ENCODE results near the gene MCL1.
A peak's percentile ranks its signal among the peaks of the same experiment; 100 is the strongest.
"Not testable (repeated sequence)": the region's sequence is repeated elsewhere in the genome, so short reads cannot be mapped to it uniquely, and the experiment has no call there.

Gene MCL1

GRCh38 chr1:150619576-150620509 lies 40.4 kb upstream of the MCL1 start:
- TF ChIP-seq PAX5 (IDR thresholded peaks at IDR 0.05; ENCODE audit: insufficient read depth, low read length, severe bottlenecking) (no peak), POLR2A (IDR thresholded peaks at IDR 0.05; ENCODE audit: low read depth, low read length) (no peak), POU2F2 (IDR thresholded peaks at IDR 0.05; ENCODE audit: low read depth, low read length) (no peak), POLR2AphosphoS5 (IDR thresholded peaks at IDR 0.05; ENCODE audit: low read depth, low read length) (no peak), TAF1 (IDR thresholded peaks at IDR 0.05; ENCODE audit: low read depth, low read length) (no peak), SPI1 (IDR thresholded peaks at IDR 0.05; ENCODE audit: low read depth, low read length) (no peak)
- FAIRE-seq (no peak), DNase-seq (ENCODE audit: insufficient read length, low spot score) (no peak)

DNA sequence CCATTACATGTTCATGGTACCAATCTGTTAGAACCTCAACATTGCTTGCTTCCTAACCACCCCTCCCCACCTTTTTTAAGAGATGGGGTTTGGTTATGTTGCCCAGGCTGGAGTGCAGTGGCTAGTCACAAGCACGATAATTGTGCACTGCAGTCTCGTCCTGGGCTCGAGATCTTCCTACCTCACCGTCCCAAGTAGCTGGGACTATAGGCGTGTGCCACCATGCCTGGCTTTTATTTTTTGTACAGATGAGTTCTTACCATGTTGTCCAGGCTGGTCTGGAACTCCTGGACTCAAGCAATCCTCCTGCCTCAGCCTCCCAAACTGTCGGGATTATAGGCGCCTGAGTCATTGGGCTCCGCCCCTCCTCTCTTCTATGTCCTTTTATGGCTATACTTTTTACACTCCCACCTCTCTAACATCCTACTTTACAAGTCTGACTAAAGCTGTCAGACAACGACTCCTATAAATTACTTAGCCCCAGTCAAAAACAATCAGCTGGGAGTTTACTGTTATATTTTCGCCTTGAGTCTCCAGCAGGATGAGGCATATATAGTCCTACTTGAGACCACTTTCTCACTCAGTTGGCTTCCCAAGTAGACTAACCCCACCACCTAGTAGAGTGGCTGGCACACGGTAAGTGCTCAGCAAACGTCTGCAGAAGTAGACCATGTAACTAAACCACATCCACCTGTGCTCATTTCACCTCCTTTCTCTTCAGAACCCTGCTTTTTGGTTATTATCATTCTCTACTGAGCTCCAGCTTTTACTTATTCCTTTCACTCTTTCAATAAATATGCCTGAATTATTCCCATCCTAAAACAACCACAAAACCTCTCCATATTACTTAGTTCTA lies 36.2 kb upstream of the MCL1 start:
- no peak; the same call in 1 of the 2 replicates for TF ChIP-seq POLR2AphosphoS5 (IDR thresholded peaks at IDR 0.05; ENCODE audit: low read depth, low read length)
- peak; percentile 41; the same call in 1 of the 2 replicates for TF ChIP-seq POLR2A (IDR thresholded peaks at IDR 0.05; ENCODE audit: low read depth, low read length)
- FAIRE-seq (no peak), DNase-seq (ENCODE audit: insufficient read length, low spot score) (no peak)

DNA sequence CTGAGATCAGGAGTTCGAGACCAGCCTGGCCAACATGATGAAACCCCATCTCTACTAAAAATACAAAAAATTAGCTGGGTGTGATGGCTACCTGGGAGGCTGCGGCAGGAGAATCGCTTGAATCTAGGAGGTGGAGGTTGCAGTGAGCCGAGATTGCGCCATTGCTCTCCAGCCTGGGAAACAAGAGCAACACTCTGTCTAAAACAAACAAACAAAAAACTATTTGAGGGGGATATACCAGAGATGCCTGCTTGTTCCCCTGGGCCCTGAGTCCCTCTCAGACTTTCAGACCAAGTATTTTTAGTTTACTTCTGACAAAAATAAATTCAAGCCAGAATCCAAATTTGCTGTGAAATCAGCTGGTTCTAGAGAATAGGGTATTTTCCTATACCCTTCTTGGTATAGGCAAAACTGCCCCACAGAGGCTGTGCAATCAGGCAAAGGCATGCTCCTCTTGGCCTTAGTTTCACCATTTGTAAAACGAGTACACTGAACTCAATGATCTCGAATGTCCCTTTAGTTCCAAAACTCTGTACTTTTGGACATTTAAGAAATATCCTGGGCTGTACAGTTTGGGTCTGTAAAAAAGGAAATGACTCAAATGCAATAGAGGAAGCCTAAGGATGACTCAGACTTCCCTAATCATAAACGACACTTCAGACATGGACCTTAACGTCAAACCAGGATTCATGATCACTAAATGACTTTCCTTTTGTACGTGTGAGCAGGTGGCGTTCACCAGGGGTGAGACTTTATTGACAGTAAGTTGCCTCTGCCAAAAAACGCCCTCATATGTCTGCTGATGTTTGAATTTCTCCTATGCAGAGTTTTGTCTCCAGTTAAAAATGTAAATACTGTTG lies 33.9 kb upstream of the MCL1 start:
- FAIRE-seq (peak; percentile 68), DNase-seq (ENCODE audit: insufficient read length, low spot score) (no peak)
- TF ChIP-seq POU2F2 (IDR thresholded peaks at IDR 0.05; ENCODE audit: low read depth, low read length) (0 out of 2 replicates have a peak, but pooled peaks have one; percentile 39), SPI1 (IDR thresholded peaks at IDR 0.05; ENCODE audit: low read depth, low read length) (peak; percentile 92), PAX5 (IDR thresholded peaks at IDR 0.05; ENCODE audit: insufficient read depth, low read length, severe bottlenecking) (no peak)

DNA sequence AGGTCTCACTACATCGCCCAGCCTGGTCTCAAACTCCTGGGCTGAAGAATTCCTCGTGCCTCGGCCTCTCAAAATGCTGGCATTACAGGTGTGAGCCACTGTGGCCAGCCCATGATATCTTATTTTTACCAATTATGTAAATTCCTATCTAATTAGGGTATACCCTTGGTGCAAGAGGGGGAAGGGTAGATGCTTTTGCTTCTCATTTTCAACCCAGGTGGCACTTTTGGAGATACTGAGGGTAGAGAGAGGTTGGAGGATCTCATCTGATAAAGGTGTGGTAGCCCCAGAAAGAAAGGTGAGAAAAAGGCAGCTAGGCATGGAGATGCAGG lies 32.6 kb upstream of the MCL1 start:
- DNase-seq (ENCODE audit: insufficient read length, low spot score) (no peak), FAIRE-seq (no peak)
- TF ChIP-seq TAF1 (IDR thresholded peaks at IDR 0.05; ENCODE audit: low read depth, low read length) (no peak), PAX5 (IDR thresholded peaks at IDR 0.05; ENCODE audit: insufficient read depth, low read length, severe bottlenecking) (no peak), POU2F2 (IDR thresholded peaks at IDR 0.05; ENCODE audit: low read depth, low read length) (no peak), SPI1 (IDR thresholded peaks at IDR 0.05; ENCODE audit: low read depth, low read length) (no peak), POLR2A (IDR thresholded peaks at IDR 0.05; ENCODE audit: low read depth, low read length) (no peak), POLR2AphosphoS5 (IDR thresholded peaks at IDR 0.05; ENCODE audit: low read depth, low read length) (no peak; the same call in 1 of the 2 replicates)

DNA sequence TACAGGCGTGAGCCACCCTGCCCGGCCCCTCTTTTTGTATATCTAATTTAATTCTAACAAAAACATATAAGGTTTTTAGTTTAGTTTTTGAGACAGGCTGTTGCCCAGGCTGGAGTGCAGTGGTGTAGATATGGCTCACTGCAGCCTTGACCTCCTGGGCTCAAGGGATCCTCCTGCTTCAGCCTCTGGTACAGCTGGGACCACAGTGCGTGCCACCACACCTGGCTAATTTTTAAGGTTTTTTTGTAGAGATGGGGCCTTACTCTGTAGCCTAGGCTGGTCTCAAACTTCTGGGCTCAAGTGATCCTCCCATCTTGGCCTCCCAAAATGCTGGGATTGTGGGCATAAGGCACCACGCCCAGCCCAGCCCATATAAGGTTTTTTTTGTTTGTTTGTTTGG lies 31.2 kb upstream of the MCL1 start:
- DNase-seq (ENCODE audit: insufficient read length, low spot score) (no peak), FAIRE-seq (no peak)
- TF ChIP-seq PAX5 (IDR thresholded peaks at IDR 0.05; ENCODE audit: insufficient read depth, low read length, severe bottlenecking) (no peak), POLR2AphosphoS5 (IDR thresholded peaks at IDR 0.05; ENCODE audit: low read depth, low read length) (no peak), TAF1 (IDR thresholded peaks at IDR 0.05; ENCODE audit: low read depth, low read length) (no peak), POLR2A (IDR thresholded peaks at IDR 0.05; ENCODE audit: low read depth, low read length) (no peak), POU2F2 (IDR thresholded peaks at IDR 0.05; ENCODE audit: low read depth, low read length) (no peak), SPI1 (IDR thresholded peaks at IDR 0.05; ENCODE audit: low read depth, low read length) (no peak)

DNA sequence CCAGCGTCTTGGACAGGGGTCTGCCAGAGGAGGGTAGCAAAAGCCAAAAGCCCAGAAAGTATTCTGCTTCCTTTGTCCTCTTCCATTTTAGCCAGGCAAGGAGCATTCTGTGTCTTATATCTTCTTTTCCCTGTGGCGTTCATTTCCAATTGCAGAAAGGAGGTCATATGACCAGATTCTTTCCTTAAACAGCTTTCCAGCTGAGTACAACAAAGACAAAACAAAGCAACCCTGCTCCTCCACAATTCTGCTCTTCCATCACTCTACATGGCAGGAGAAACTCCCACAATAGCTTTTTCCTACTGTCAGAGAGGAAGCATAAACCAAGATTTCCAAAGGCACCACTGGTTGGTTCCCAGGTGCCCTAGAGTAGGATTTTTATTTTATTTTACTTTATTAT lies 30.3 kb upstream of the MCL1 start:
- TF ChIP-seq POLR2AphosphoS5 (IDR thresholded peaks at IDR 0.05; ENCODE audit: low read depth, low read length) (no peak), POLR2A (IDR thresholded peaks at IDR 0.05; ENCODE audit: low read depth, low read length) (no peak), TAF1 (IDR thresholded peaks at IDR 0.05; ENCODE audit: low read depth, low read length) (no peak), SPI1 (IDR thresholded peaks at IDR 0.05; ENCODE audit: low read depth, low read length) (no peak), PAX5 (IDR thresholded peaks at IDR 0.05; ENCODE audit: insufficient read depth, low read length, severe bottlenecking) (no peak), POU2F2 (IDR thresholded peaks at IDR 0.05; ENCODE audit: low read depth, low read length) (no peak)
- FAIRE-seq (no peak), DNase-seq (ENCODE audit: insufficient read length, low spot score) (no peak)

DNA sequence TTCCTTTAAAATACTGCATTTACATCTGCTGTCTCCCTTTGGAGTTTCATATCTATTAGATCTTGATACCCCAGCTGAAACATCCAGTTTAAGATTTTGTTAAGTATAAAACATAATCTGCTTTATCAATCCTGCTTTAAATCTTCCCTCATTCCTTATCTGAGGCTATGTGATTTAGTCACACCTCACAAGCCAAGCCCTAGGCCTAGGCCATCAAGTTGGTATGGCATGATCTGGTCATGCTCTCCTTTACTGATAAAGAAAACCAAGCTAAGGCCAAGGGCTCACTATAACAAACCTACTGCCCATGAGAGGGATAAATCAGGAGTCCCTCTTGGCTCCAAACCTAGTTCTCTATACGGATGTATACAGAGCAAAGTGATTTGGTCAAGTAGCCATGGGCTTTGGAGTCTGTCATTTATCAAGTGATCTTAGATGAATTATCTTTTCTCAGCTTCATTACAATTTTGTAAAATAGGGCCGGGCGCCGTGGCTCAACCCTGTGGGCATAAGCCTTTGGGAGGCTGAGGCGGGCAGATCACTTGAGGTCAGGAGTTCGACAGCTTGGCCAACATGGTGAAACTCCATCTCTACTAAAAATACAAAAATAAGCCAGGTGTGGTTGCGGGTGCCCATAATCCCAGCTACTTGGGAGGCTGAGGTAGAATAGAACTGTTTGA lies 27.2 kb upstream of the MCL1 start:
- no peak for DNase-seq (ENCODE audit: insufficient read length, low spot score)
- TF ChIP-seq POLR2AphosphoS5 (IDR thresholded peaks at IDR 0.05; ENCODE audit: low read depth, low read length): no peak
- no peak for TF ChIP-seq POLR2A (IDR thresholded peaks at IDR 0.05; ENCODE audit: low read depth, low read length)
- TF ChIP-seq PAX5 (IDR thresholded peaks at IDR 0.05; ENCODE audit: insufficient read depth, low read length, severe bottlenecking): no peak
- no peak for TF ChIP-seq POU2F2 (IDR thresholded peaks at IDR 0.05; ENCODE audit: low read depth, low read length)
- no peak for TF ChIP-seq SPI1 (IDR thresholded peaks at IDR 0.05; ENCODE audit: low read depth, low read length)
- no peak for TF ChIP-seq TAF1 (IDR thresholded peaks at IDR 0.05; ENCODE audit: low read depth, low read length)
- no peak for FAIRE-seq

- DNase-seq (ENCODE audit: insufficient read length, low spot score); FAIRE-seq: not testable (repeated sequence)
Observed at GRCh38 chr1:150605451-150605731, 26.0 kb upstream of the MCL1 start.

DNA sequence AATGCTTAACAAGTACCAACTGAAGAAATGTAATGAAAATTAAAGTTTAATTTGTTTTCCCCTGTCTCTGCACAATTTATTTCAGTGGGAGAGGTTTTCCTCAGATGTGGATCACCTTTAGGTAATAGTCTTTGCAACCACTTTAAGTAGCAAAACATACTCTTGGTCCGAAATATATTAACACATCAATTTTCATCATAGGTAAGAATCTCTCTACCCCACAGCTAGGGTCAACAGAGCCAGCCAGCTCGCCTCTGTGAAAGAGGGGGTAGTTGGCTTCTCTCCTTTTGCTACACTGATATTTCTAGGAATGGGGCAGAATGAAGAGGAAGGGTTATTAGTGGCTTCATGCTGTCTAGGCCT lies 24.8 kb upstream of the MCL1 start:
- FAIRE-seq: no peak
- TF ChIP-seq SPI1 (IDR thresholded peaks at IDR 0.05; ENCODE audit: low read depth, low read length) (no peak), POU2F2 (IDR thresholded peaks at IDR 0.05; ENCODE audit: low read depth, low read length) (no peak), POLR2A (IDR thresholded peaks at IDR 0.05; ENCODE audit: low read depth, low read length) (no peak), POLR2AphosphoS5 (IDR thresholded peaks at IDR 0.05; ENCODE audit: low read depth, low read length) (no peak), TAF1 (IDR thresholded peaks at IDR 0.05; ENCODE audit: low read depth, low read length) (no peak), PAX5 (IDR thresholded peaks at IDR 0.05; ENCODE audit: insufficient read depth, low read length, severe bottlenecking) (no peak)

More for the DNA sequence above, 24.8 kb upstream of the MCL1 start:
- no peak for DNase-seq (ENCODE audit: insufficient read length, low spot score)
